PFSK-1 (cell line): ENCODE data around the gene DNM1.

Source experiments
- FOXP2 ChIP-seq: optimal IDR thresholded peaks from 2 replicates; pipeline ENCODE3; 2011; ENCODE audit warnings: borderline replicate concordance, control low read depth, inconsistent platforms; ENCODE audit not compliant: insufficient read depth; ENCODE audit errors: extremely low read length, extremely low read depth
- POLR2AphosphoS5 ChIP-seq: IDR thresholded peaks from 2 replicates; pipeline ENCODE4 v1.6.1; 2012; ENCODE audit warnings: low read depth, mild to moderate bottlenecking, control low read depth, low read length, moderate library complexity
- REST ChIP-seq, 2 experiments: IDR thresholded peaks; 2 replicates each; pipeline versions ENCODE4 v1.6.1 to v1.8.0; 2011 to 2012; ENCODE audit warnings: low read depth in 2 of 2, low read length in 2 of 2, control low read depth in 1 of 2, inconsistent platforms in 1 of 2, mild to moderate bottlenecking in 1 of 2, moderate library complexity in 1 of 2; ENCODE audit not compliant: insufficient read depth in 1 of 2
- SIN3A ChIP-seq: IDR thresholded peaks from 2 replicates; pipeline ENCODE4 v1.6.1; 2012; ENCODE audit warnings: mild to moderate bottlenecking, low read length, moderate library complexity, borderline replicate concordance; ENCODE audit not compliant: insufficient read depth
- TAF1 ChIP-seq: IDR thresholded peaks from 2 replicates; pipeline ENCODE4 v1.6.1; 2012; ENCODE audit warnings: low read length, control low read depth, borderline replicate concordance; ENCODE audit not compliant: insufficient read depth

- TF ChIP-seq TAF1: no peak
- TF ChIP-seq POLR2AphosphoS5: no peak
- TF ChIP-seq SIN3A: no peak
- TF ChIP-seq FOXP2: no peak
- no peak for TF ChIP-seq REST (IDR thresholded peaks at IDR 0.05; ENCODE audit: insufficient read depth in 1 of 2, low read depth in 2 of 2, low read length in 2 of 2)
Measured at GRCh38 chr9:128162215-128163026, 40.8 kb upstream of the DNM1 start.
